GM21825 (cell line): ENCODE data around the gene ALKBH7.
"Not testable (repeated sequence)": the region's sequence is repeated elsewhere in the genome, so short reads cannot be mapped to it uniquely, and the experiment has no call there.

Experiments used
- ATAC-seq: cut with Tn5 transposase; IDR thresholded peaks from one replicate; pipeline ENCODE4 v1.9.1; 2021; ENCODE audit warnings: mild to moderate bottlenecking, moderate library complexity; ENCODE audit not compliant: unreplicated experiment

Gene ALKBH7

GRCh38 chr19:6372594-6373095 lies at the start of gene ALKBH7:
ALKBH7 (plus strand) TSS chr19:6372794; CDS start chr19:6372821, 27 bp downstream.
- ATAC-seq: peak; percentile 63

GRCh38 chr19:6324757-6325156 lies 47.8 kb upstream of the ALKBH7 start:
- ATAC-seq: no peak

GRCh38 chr19:6325614-6326013 lies 47.0 kb upstream of the ALKBH7 start:
- no peak for ATAC-seq

GRCh38 chr19:6326815-6327214 lies 45.8 kb upstream of the ALKBH7 start:
- no peak for ATAC-seq

- no peak for ATAC-seq
Observed at GRCh38 chr19:6333439-6333838, 39.2 kb upstream of the ALKBH7 start, which contains the start of gene ACER1. ACER1 (minus strand) TSS chr19:6333612; CDS start chr19:6333551, 61 bp downstream.

- no peak for ATAC-seq
Observed at GRCh38 chr19:6334490-6335285, 37.9 kb upstream of the ALKBH7 start.

GRCh38 chr19:6340493-6341201 lies 31.9 kb upstream of the ALKBH7 start:
- no peak for ATAC-seq

- ATAC-seq: no peak
Observed at GRCh38 chr19:6343462-6343861, 29.1 kb upstream of the ALKBH7 start.

GRCh38 chr19:6349271-6349670 lies 23.3 kb upstream of the ALKBH7 start:
- not testable (repeated sequence) for ATAC-seq

GRCh38 chr19:6350688-6351087 lies 21.9 kb upstream of the ALKBH7 start:
- ATAC-seq: no peak

- no peak for ATAC-seq
Observed at GRCh38 chr19:6352381-6353165, 20.0 kb upstream of the ALKBH7 start.

- no peak for ATAC-seq
Observed at GRCh38 chr19:6354098-6354674, 18.4 kb upstream of the ALKBH7 start.

- ATAC-seq: not testable (repeated sequence)
Observed at GRCh38 chr19:6355321-6356040, 17.1 kb upstream of the ALKBH7 start.

- no peak for ATAC-seq
Observed at GRCh38 chr19:6357174-6357573, 15.4 kb upstream of the ALKBH7 start.

GRCh38 chr19:6358003-6358402 lies 14.6 kb upstream of the ALKBH7 start:
- ATAC-seq: no peak

GRCh38 chr19:6359568-6360341 lies 12.8 kb upstream of the ALKBH7 start:
- no peak for ATAC-seq

- not testable (repeated sequence) for ATAC-seq
Observed at GRCh38 chr19:6360445-6360844, 12.1 kb upstream of the ALKBH7 start.

GRCh38 chr19:6360857-6361216 lies 11.8 kb upstream of the ALKBH7 start:
- not testable (repeated sequence) for ATAC-seq

- ATAC-seq: no peak
Observed at GRCh38 chr19:6362027-6362350, 10.6 kb upstream of the ALKBH7 start.
